SHP77 treated with DMSO at 0.1 percent for 48 hours (cell line): ENCODE measurements around the gene ARHGAP11B.
"Not testable (repeated sequence)": the region's sequence is repeated elsewhere in the genome, so short reads cannot be mapped to it uniquely, and the experiment has no call there.

ENCODE experiments used
- DNase-seq: peaks from one replicate; lab custom pipeline; 2025; lab: John Stamatoyannopoulos, UW

ARHGAP11B gene

DNA sequence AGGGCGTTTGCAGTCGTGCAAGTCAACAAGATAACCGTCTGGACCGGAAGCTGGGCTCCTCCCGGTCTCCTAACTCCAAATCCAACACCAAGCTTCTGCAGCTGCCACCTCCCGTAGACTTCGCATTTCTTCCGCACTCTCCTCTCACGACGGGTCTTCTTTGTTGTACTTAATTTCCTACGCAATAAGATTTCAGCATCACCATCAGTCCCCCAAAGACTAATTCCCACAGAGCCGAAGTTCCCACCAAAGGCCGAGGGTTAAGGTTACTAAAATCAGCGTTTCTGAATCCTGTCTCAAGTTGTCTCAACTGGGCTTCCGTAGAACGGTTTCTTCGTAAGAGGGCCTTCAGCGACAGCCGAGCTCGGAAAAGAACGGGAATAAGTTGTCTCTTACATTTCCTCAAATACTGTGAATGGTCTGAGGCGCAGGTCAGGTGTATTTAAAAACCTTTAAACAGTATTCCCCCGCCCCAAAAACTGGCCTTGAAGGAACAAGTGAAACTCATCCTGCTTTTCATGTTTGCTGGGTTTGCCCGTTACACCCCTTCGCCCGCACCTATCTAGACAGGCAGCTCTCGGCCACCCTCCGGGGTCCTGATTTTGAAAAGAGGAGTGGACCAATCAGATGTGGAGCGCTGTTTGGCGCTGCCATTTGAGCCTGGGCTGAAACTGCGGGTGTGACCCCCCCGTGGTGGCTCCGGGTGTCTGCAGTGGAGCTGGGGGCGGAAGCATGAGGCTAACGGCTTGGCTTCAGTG lies at the start of gene ARHGAP11B:
TSS of gene ARHGAP11B (plus strand) at position 693 of the 758 bp plus-strand sequence.
- DNase-seq: not testable (repeated sequence)

DNA sequence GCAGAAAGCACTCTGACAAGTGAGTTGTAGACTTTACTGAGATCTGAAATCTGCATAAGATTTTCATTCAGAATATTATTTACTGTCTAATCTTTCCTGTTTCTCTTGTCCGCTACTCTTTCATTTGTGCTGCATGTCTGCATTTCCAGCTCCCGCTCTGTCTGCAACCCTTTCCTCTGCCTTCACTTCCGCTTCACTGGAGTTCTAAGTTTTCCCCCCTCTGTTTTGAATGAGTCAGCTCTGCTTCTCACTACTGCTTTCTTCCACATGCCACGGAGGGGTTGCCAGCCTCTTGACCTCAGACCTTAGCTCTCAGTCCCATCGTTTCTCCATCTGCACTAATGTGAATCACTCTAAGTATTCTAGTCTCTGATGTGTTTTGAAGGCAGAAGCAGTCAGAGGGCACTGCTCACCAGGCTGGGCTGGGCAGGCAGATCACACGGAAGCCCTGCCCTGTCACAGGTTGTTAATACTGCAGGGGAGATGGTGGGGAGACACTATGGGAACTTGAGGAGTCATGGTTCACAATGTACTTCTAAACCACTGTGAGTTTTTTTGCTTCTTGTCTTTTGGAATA lies 46.4 kb upstream of the ARHGAP11B start:
- not testable (repeated sequence) for DNase-seq

DNA sequence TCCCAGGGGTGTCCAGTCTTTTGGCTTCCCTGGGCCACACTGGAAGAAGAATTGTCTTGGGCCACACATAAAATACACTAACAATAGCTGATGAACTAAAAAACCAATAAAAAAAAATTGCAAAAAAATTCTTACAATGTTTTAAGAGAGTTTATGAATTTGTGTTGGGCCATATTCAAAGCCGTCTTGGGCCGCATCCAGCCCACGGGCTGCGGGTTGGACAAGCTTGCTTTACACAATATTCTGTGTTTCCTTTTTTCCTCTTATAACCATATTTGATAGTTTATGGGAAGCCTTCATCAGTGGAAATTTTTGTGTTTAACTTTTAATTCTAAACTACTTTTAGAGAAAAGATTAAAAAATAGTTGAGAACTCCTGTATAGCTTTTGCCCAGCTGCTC lies 45.2 kb upstream of the ARHGAP11B start:
- DNase-seq: not testable (repeated sequence)

- not testable (repeated sequence) for DNase-seq
These were observed 27.0 kb upstream of the ARHGAP11B start for GRCh38 chr15:30598953-30599352.

DNA sequence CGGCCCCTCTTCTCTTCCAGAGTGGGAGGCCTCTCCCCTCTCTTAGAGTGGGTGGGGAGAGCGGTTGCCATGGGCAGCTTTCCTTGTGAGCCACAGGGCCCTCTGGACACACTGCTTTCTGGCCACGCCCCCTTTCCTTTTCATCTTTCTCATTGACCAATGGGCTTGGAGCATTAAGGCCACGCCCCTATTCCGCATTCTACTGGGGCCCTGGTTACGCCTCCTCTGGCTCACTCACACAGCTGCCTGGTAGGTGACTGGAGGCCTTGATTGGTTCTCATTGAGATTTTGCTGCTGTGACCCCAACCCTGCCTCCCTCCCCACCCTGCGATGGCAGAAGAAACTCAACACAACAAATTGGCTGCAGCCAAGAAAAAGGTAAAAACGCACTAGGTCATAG lies 22.1 kb upstream of the ARHGAP11B start, which contains the start of gene GOLGA8H:
TSS of gene GOLGA8H (plus strand) at position 233 of the 400 bp plus-strand sequence. CDS start at position 331, 98 bp downstream.
- not testable (repeated sequence) for DNase-seq

- not testable (repeated sequence) for DNase-seq
These were observed 13.7 kb upstream of the ARHGAP11B start for GRCh38 chr15:30612271-30612670.

GRCh38 chr15:30621342-30621741 lies 4.6 kb upstream of the ARHGAP11B start:
- not testable (repeated sequence) for DNase-seq

DNA sequence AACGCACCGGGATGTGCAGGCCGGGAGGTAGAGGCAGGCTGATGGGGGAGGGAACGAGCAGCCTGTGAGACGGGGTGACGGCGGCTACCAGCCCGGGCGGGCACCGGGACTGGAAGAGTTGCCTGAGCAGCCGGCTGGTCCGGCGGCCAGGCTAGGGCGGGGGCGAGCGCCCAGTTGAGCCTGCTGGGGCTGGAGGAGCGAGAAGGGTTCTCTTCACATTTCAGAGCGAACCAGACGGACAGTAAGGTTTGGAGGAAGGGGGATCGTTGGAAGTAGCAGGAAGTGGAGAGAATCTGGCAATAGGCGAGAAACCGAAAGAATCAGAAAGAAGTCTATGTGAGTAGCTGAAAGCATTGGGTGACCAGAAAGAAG lies 252 bp downstream of the ARHGAP11B start:
- DNase-seq: not testable (repeated sequence)

DNA sequence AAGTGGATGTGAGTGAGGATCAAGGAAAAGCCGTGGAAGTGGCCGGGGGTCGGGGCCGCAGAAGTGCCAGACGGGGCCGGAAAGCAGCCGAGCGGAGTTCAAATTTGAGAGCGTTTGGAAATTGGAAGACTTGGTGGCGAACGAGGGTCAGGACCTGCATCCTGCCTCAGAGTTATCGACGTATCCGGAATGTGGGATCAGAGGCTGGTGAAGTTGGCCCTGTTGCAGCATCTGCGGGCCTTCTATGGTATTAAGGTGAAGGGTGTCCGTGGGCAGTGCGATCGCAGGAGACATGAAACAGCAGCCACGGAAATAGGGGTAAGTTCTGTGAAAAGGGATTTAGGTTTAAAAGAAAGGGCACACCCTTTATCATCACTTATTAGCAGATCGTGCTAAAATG lies 704 bp downstream of the ARHGAP11B start:
- not testable (repeated sequence) for DNase-seq

DNA sequence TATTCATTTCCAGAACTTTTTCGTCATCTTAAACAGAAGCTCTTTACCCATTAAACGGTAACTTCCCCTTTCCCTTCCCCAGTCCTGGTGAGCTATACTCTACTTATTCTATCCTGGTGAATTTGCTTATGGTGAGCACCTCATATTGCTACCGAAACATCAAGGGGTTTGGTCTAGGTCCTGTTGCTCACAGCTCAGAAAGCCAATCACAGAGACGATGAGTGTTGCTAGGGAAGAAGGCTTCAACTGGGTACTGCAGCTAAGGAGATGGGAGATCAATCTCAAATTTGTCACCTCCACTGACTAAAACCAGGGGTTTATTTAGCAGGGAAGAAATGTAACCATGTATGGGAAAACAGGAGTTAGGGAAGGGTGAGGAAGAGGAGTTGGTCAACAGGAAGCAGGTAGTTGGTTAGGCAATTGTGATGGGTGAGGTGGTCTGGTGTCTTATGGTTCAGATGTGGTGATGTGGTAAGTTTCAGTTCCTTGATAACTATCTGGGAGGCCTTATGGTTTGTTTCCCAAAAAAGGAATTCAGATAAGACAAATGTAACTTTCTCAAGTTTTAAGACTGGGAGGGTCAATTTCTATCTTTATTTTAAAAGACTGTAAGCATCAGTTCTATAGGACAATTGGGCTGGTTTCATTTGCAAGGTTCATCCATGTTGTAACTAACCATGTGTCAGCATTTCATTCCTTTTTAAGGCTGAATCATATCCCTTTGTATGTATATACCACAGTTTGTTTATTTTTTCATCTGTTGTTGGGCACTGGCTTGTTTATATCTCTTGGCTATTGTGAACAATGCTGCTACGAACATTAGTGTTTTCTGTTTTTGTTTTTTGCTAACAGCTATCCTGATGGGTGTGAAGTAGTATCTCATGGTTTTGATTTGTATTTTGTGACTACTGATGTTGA lies 24.3 kb downstream of the ARHGAP11B start:
- no peak for DNase-seq

DNA sequence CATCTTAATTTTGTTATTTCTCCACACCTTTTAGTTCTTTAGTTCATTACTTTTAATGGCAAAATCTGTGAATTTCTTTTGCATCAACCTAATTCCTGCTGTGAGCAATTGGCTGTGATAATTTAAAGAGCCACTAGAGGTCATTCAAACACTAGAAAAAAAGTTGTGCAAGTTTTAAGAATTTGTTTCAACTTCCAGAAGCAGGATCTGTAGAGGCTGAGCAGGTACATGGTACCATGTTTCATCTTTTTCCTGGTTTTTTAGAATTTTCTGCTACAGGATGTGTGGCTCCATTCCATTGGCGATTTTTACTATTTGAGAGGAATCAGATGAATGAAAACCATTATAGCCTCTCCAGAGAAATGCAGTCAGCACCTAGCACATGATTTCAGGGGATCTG lies 35.2 kb downstream of the ARHGAP11B start:
- not testable (repeated sequence) for DNase-seq

- DNase-seq: not testable (repeated sequence)
These were observed 43.7 kb downstream of the ARHGAP11B start for GRCh38 chr15:30669621-30670020.

GRCh38 chr15:30670056-30670455 lies 44.1 kb downstream of the ARHGAP11B start:
- no peak for DNase-seq

GRCh38 chr15:30671309-30671708 lies 45.4 kb downstream of the ARHGAP11B start:
- no peak for DNase-seq

GRCh38 chr15:30675126-30675525 lies 49.2 kb downstream of the ARHGAP11B start:
- DNase-seq: no peak

- not testable (repeated sequence) for DNase-seq
These were observed 50.0 kb downstream of the ARHGAP11B start for GRCh38 chr15:30675891-30676290.

DNA sequence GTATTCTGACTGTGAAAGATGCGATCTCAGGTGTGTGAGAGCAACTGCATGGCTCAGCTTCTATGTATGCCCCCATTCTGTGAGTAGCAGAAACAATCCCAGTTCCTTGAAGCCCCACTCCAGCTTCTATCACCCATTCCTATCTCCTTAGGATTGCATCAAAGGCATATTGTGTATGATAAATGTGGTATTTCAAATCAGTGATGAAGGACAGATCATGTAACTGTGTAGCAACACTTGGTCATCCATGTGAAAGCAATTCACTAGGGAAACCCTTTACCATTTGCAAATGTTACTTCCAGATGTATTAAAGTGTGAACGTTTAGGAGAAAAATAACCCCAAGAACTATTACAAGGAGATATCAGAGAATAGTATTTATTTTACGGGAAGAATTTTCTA lies 55.1 kb downstream of the ARHGAP11B start:
- not testable (repeated sequence) for DNase-seq

DNA sequence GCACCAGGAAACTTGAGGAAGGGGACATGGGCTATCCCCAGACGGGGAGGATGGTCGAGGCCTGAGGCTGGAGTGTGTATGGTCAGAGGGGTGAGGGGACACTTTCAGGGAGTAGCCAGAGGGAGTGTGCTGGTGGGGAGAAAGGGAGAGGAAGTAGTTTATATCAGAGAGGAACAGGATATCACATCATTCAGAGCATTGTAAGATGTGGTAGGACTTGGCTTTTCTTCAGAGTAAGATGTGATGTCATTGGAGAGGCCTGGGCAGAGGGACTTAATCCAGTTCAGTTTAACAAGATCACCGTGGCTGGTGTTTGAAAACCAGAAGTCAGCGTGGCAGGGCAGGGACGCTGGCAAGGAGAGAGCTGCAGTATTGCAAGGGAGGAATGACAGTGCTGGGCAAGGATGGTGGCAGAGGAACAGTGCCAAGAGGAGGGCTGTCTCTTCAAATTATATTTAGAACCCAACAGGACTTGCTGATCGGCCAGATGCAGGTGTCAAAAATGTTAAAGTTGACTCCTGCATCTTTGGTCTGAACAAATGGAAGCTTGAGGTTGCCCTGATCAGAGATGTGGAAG lies 59.9 kb downstream of the ARHGAP11B start:
- DNase-seq: not testable (repeated sequence)

GRCh38 chr15:30686651-30687050 lies 60.7 kb downstream of the ARHGAP11B start:
- not testable (repeated sequence) for DNase-seq
